Breast epithelium (tissue), 3 donors: Measurements from ENCODE around the gene LHPP.

ENCODE experiments used
- CTCF ChIP-seq, 3 donors: fragments of 450-650 bp; IDR thresholded peaks; one replicate each; pipeline ENCODE4 v1.5.1; 2016 to 2017; ENCODE audit warnings: antibody characterized with exemption in 3 of 3, mild to moderate bottlenecking in 3 of 3, moderate library complexity in 3 of 3
- POLR2AphosphoS5 ChIP-seq, 3 donors: sonication (generic); formaldehyde crosslinking; IDR thresholded peaks; one replicate each; pipeline ENCODE4 v1.6.1; 2017; ENCODE audit warnings: antibody characterized with exemption in 3 of 3

DNA sequence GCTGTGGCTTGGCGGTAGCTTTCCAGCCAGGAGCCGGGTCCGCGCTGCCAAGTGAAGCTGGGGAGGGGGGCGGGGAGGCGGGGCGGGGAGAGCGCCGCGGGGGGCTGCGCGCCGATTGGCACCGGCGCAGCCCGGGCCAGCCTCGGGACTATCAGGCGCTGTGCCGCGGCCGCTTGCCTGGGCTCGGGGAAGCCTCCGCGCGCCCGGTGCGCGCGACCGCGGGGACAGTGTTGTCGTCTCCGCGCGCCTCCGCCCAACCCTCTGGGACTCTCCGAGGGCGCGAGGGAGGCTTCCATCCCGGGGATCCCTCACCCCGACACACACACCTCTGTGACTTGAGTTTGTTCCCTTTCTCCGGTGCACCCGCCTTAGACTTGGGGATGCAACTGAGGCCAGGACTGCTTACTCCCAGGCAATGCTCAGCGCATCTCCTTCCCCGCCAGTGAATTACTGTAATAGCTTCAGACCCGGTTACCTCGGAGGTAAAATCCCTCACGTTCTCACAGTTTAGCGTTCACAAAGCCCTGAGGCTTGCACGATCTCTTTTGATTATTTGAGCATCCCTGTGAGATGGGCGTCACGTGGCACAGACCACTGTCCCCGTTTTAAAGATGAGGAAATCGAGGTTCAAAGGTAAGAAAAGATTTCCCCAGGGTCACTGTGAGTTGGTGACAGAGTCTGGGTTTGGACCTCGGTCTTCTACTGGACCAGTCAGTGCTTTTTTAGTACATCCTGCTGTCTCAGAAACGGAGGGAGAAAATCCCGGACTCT lies 11.4 kb upstream of the LHPP start, which contains the start of gene NKX1-2:
- TF ChIP-seq POLR2AphosphoS5 (IDR thresholded peaks at IDR 0.05) (no peak), CTCF (IDR thresholded peaks at IDR 0.05) (no peak)
